Measurements from ENCODE around the gene PPP2R3B. TPM values are rescaled to one million over a fixed set of nuclear protein-coding genes. Genes with fewer than 3 reads are reported as not detected.
"Not testable (repeated sequence)": the region's sequence is repeated elsewhere in the genome, so short reads cannot be mapped to it uniquely, and the experiment has no call there.

The PPP2R3B gene
- total RNA-seq, 1 experiment from 2014 or later = 28.2 TPM

DNA sequence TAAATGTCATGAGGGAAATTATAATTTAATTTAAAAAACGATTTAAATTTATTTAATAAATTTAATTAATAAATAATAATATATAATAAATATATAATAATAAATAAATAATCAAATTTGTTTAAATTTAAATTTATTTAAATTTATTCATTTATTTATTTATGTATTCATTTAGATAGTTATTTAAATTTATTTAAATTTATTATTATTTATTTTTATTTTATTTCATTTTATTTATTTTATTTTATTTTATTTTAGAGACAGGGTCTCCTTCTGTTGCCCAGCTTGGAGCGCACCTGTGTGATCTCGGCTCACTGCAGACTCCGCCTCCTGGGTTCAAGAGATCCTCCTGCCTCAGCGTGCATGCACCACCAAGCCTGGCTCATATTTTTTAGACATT is 18.4 kb upstream of the PPP2R3B start:
- no peak for DNase-seq (ENCODE audit: low spot score)

DNA sequence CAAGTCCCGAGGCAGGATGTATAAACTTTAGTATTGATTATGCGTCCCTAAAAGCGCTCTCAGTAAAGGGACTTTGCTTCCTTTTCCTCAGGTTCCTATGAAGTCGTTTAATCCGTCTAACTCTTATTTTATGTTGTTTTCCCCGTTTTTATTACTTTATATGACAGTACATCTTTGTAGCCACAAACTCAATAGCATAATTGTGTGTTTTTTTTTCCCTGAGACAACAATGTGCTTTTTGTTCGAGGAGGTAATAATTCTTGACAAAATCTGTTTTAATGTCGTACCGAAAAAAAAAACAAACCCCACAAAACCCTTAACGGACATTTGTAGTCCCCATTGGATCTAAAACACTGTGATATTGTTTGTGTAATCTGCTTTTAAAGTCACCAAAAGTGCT is 17.9 kb upstream of the PPP2R3B start:
- DNase-seq (ENCODE audit: low spot score) = no peak

DNA sequence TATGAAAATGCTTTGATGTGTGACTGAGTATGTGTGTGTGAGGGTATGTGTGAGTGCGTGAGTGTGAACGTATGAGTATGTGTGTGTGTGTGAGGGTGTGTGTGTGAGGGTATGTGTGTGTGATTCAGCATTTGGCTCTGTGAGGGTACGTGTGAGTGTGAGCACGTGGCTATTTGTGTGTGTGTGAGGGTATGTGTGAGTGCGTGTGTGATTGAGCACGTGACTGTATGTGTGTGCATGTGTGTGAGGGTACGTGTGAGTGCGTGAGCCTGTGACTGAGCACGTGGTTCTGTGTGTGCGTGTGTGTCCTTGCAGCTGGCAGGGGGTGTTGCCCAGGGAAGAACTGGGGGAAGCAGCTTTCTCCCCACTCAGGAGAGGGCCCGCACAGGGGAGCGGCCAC is 16.1 kb upstream of the PPP2R3B start:
- DNase-seq (ENCODE audit: low spot score) = no peak

DNA sequence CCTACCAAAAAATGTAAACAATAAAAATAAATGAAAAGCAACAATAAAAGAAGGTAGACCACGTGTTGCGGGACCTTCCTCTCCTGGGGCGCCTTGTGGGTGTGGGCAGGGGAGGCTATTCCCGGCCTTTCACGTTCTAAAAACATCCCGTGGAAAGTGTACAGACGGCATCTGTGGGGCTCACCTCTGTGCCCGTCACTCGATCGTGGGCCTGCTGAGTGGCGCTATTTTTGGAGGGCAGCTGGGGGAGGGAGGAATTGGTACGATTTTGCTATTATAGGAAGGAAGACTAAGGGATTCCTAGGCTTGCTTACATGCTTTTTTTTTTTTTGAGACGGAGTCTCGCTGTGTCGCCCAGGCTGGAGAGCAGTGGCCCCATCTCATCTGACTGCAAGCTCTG is 13.6 kb upstream of the PPP2R3B start:
- DNase-seq (ENCODE audit: low spot score) = no peak

DNA sequence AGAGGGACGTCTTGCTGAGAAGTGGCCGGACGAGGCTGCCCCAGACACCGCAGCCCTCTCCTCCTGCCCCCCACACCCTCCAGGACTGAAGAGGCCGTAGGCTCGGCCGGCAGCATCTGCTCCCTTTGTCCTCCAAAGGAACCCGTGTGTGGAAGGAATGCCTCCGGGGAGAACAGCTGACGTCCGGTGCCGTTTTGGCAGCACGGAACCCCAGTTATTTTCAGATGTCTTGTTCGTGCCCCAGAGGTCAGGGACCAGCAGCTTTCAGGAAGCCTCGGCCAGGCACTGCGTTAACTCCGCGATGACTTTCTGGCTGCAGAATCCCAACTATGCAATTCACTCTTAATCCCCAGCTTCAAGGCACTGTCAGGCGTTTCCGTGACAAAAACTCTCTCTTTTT is 10.9 kb upstream of the PPP2R3B start:
- DNase-seq (ENCODE audit: low spot score) = no peak

DNA sequence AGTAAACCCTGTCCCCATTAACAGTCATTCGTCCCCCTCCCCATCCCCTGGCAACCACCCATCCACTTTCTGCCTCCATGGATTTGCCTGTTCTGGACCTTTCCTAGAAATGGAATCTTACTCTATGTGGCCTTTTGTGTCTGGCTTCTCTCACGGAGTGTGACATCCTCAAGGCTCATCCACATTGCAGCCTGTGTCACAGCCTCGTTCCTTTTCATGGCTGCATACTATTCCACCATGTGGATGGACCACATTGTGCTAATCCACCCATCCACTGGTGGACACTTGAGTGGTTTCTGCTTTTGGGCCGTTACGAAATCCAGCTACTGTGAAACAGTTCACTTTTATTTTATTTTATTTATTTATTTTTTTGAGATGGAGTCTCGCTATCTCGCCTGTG is 8.1 kb upstream of the PPP2R3B start:
- no peak for DNase-seq (ENCODE audit: low spot score)

DNA sequence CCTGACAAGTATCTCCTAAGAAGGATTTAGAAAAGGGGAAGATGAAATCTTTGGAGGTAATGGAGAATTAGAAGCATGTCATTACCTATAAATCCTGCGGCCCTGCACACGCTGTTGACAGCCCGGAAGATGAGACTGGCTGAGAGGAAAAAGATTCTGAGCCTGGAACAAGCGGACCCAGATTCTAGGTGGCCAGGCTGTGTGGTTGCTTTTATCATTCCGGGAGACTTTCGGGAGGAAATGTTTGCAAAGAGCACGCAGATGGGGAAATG is 5.8 kb upstream of the PPP2R3B start:
- DNase-seq (ENCODE audit: low spot score) = no peak

DNA sequence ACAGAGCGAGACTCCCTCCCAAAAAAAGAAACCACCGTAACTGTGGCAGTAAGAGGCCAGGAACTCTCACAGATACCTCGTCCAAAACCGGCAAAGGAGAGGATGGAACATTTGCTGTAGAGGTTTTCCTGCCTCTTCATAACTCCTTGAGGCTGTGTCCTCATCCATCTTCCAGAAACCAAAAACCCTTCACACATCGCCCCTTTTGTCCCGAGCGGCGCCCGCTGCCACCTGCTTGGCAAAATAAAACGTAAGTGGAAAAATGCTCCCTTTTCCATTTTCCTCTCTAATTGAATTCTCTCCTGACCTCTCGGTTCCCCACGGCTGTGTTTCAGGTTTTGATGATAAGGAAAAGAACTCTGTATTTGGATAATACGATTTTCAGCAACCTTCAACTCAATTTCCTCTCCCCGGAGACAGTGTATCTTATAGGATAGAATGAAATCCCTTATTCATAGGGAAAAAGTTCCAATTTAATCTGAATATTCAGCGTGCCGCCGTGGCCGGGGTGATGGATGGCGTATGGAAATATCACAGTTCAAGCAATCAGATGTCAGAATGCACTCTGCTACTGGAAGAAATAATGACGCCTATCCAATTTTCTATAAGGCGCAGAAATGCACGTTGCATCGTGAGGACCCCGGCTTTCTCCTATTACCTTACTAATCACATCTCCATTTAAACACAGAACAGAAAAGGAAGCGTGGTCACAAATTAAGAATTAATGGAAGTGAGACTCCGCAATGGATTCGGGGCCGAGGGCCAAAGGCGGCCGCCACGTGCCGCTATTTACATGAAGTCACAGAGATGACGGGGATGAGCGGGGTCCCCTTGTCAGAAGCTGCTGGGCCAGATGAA is 5.2 kb upstream of the PPP2R3B start:
- DNase-seq (ENCODE audit: low spot score) = no peak

DNA sequence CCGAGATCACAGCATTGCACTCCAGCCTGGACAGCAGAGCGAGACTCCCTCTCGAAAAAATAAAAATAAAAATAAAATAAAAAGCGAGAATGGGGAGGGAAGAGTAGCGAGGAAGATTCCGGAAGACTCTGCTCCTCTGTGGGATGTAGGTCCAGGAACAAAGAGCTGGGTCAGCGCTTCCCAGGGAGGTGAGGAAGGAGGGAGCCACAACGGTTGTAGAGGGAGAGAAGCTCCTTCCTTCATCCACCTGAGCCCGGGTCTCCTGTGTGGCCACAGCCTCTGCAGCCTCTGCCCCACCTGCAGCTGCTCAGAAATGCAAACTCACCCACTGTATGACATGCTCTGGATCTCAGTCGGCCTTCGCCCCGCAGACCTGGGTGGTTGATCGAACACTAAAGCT is 3.8 kb upstream of the PPP2R3B start:
- no peak for DNase-seq (ENCODE audit: low spot score)

DNA sequence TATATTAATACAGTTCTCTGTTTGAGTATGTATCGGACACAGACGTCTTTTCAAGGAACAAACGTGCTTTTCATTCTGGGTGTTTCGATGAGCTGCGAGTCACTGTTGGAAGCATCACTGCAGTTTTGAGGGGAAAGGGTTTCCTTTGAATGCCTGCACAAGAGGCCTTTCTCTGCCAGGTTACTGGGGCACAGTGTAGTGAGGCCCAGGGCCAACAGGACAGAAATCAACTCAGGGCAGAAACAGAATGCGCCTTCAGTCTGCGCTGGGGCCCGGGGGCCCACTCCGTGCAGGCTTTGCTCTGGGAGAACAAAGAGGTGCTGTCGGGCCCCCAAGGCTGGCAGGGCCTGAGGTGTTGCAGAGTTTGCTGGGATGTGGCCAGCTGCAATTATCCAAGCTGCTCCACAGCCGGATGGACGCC is 2.3 kb upstream of the PPP2R3B start:
- no peak for DNase-seq (ENCODE audit: low spot score)

DNA sequence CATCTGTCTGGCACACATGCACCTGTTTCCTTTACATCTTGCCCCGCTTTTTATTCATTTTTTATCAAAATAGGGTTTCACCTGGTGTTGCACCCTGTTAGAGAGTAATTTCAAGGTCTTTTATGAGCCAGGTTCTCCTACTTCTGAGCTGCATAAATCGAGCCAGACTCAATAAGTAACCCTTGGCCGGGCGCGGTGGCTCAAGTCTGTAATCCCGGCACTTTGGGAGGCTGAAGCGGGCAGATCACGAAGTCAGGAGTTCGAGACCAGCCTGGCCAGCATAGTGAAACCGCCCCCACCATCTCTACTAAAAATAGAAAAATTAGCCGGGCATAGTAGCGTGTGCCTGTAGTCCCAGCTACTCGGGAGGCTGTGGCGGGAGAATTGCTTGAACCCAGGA is 1.0 kb upstream of the PPP2R3B start:
- no peak for DNase-seq (ENCODE audit: low spot score)

DNA sequence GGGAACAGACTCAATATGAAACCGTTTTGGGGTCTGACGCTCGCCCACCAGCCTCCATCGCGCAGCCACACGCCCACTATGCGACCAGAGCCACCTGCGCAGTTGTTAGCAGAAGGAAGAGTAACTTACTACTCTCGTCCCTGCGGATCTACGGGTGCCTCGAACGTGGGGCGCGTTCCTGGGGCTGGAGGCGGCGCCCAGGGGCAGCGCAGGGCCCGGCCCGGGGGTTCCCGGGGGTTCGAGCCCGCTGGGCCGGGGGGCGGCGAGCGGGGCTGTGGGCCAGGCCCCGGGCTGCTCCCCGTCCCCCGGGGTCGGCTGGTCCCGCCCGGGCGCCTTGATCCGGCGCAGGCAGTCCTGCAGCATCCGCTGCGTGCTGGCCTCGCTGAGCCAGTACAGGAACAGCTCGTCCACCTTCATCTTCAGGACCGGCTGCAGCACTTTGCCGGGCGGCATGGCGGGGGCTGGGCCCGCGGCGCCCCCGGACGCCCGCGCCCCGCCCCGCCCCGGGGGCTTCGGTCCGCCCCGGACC is 404 bp downstream of the PPP2R3B start:
- no peak for DNase-seq (ENCODE audit: low spot score)

DNA sequence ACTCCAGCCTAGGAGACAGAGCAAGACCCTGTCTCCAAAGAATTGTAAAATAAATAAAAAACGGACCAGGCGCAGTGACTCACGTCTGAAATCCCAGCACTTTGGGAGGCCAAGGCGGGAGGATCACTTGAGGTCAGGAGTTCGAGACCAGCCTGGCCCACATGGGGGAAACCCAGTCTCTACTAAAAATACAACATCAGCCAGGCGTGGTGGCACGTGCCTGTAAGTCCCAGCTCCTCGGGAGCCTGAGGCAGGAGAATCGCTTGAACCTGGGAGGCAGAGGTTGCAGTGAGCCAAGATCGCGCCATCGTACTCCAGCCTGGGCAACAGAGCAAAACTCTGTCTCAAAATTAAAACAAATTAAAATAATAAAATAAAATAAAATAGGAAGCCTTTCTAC is 971 bp downstream of the PPP2R3B start:
- not testable (repeated sequence) for DNase-seq (ENCODE audit: low spot score)

DNA sequence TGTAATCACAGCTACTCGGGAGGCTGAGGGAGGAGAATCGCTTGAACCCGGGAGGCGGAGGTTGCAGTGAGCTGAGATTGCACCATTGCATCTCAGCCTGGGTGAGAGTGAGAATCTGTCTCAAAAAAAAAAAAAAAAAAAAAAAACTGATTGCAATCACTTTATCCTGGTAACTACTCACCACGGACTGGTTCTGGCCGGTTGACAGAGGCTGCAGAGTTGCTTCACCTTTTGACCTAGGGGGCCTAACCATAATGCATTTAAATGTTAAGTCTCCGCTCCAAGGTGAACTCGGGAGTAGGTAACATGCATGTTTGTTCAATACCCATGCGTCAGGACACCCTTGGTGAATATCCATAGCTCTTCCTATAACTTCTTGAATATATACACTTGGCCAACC is 1.8 kb downstream of the PPP2R3B start:
- DNase-seq (ENCODE audit: low spot score) = no peak

DNA sequence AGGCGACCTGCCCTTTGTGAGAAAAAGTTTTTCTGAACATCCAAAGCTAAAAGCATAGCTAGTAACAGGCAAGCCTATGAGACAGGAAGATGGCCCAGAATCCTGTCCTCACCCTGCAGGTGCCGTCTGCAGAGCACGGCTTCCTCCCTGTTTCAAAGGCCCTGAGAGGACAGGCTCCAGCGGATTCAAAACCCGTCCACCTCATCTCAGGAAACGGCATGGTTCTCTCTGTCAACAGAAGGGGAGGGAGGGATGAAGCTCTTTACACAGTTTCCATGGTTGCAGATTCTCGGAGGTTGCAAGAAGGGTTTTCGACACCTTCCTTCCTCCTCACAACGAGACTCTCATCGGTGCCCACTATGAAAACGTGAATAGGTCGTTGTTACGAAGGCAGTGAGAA is 8.3 kb downstream of the PPP2R3B start:
- DNase-seq (ENCODE audit: low spot score) = no peak

DNA sequence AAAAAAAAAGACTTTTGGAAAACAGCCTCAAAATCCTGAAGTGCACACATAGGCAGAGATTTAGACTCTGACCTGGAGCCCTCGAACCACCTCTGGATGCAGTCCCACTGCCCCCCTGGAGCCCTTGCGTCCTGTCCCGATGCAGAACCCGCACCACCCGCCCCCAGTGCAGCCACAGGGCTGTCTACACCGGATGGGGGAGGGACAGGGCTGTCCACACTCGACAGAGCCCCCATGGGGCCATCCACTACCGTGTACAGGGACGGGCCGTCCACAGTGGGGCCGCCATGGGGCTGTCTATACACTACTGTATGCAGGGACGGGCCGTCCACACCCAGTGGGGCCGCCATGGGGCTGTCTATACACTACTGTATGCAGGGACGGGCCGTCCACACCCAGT is 10.5 kb downstream of the PPP2R3B start:
- not testable (repeated sequence) for DNase-seq (ENCODE audit: low spot score)

DNA sequence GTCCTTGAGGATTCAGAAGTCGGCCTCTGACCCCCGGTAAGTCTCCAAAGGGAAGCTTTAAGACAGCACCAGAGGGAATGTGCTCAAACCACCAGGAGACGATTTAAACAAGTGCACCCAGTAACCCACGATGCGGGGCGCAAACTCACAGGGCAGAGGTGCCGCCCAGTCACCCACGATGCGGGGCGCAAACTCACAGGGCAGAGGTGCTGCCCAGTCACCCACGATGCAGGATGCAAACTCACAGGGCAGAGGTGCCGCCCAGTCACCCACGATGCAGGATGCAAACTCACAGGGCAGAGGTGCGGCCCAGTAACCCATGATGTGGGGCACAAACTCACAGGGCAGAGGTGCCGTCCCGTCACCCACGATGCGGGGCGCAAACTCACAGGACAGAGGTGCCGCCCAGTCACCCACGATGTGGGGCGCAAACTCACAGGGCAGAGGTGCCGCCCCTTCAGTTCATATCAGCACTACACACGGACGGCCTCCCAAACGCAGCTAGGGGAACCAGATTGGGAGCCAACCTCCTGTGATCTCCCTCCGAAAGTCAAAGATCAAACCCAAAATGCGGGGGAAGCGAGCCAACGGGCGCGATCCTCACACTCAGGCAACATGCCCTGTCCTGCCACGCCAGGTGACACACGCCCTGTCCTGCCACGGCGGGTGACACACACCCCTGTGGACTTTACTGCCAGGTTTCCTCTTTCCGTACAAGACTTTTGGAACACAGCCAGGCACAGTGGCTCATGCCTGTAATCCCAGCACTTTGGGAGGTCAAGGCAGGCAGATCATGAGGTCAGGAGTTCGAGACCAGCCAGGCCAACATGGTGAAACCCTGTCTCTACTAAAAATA is 11.3 kb downstream of the PPP2R3B start:
- no peak for DNase-seq (ENCODE audit: low spot score)

DNA sequence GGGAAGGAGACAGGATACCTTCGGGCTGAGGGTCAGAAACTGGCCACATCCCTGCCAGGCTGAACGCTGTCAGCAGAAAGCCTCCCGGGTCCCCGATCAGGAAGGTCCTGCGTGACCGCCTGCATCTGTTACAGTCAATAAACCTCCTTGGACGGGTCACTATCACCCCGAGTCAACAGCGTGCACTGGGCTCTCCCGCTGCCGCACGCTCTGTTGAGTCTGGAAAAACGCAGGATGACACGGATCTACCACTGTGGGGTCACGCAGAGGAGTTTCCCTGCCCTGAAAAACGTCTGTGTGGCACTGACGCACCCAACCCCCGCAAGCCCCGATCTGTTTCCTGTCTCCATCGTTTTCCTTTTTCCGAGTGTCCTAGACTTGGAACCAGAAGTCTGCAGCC is 12.1 kb downstream of the PPP2R3B start:
- DNase-seq (ENCODE audit: low spot score) = no peak

DNA sequence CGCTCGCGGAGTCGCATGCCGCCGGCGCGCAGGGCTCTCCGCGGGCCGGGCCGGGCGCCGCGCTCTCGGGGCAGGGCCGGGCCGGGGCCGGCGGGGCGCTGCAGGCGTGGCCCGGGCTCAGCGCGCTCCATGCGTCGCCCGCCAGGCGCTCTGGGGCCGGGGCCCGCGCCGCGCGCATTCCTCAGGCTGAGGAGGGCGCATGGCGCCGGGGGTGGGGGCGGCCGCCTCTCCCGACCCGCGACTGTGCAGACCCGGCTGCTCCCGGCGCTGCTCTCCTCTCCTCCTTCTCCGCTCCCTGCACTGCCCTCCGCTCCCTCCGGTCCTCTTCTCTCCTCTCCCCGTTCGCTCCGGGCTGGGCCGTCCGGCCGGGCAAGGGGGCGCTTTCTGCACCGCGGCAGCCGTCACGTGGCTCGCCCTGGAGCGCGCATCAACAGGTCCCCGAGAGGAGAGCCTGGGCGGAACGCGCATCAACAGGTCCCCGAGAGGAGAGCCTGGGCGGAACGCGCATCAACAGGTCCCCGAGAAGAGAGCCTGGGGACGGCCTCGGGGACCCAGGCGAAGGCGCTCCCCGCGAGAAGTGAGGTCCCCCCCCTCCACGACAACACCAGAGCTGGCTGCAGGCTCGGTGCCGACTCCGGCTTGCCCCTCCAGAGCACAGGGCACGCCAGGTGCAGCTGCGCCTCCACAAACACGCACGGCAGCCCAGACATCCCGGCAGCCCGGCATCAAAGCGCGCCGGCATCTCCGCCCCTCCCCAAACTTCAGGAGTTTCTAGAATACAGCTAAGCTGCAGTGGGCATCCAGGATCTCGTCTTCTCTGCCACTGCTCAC is 12.9 kb downstream of the PPP2R3B start:
- DNase-seq (ENCODE audit: low spot score) = no peak

DNA sequence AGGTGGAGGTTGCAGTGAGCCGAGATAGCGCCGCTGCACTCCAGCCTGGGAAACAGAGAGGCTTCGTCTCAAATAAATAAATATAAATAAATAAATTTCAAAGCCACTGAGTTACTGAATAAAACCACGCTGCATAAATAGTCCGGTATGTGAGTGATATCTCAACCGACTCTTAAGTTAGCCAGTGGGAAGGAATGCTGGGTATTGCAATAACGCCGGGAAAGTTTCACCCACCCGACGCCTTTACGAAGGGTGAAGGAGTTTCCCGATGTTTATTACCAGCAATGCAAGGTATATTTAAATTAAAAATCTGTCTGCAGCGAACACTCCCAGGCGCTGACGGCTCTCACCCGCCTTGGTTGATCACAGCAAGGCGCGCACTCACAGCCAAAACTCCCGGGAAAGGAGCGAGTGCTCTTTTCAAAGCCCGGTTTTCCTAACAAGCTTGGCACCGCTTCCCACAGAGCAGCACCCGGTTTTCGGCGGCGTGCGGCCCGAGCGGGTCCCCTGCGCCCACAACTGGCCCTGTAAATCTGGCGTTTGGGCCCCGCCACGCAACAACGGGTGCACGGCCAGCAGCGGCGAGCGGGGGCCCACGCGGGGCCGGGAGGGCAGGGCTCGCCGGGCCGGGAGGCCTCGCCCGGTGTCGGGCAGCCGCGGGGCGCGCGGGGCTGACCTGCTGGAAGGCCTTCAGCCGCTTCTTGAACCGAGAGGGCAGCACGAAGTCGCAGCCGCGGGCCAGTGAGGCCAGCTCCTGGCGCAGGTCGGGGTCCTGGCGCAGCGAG is 13.7 kb downstream of the PPP2R3B start:
- no peak for DNase-seq (ENCODE audit: low spot score)

DNA sequence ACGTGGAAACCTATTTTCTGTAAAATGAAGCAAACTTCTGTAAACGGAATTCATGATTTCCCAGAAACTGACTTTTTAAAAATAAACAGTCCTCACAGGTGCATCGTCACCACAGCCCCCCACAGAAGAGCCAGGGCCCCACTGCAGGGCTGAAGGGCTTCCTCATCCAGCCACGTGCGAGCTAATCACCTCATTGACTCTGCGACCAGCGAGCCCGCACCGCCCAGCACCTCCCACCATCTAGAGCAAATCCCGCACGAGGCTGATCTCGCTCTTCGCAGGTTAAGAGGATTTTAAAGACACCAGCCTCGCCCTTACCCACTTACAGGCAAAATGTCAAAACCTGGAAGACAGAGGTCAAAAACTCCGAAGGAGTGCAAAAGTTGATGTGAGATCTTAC is 14.8 kb downstream of the PPP2R3B start:
- DNase-seq (ENCODE audit: low spot score) = no peak
